H1 (cell line): Measurements from ENCODE around the gene NRXN2. TPM values are rescaled to one million over a fixed set of nuclear protein-coding genes. Genes with fewer than 3 reads are reported as not detected.

ENCODE experiments used
- RXRA ChIP-seq: IDR thresholded peaks from 2 replicates; pipeline ENCODE4 v1.6.1; 2011; ENCODE audit warnings: low read depth, mild to moderate bottlenecking, low read length, moderate library complexity; ENCODE audit not compliant: insufficient read depth
- TAF1 ChIP-seq: IDR thresholded peaks from 2 replicates; pipeline ENCODE4 v1.6.1; 2011; ENCODE audit warnings: mild to moderate bottlenecking, low read depth, low read length
- polyA plus RNA-seq, 7 experiments: library from polyadenylated mRNA; depleted of rRNA in 3 of 7; stranded (reverse) in 5 of 7; unstranded in 2 of 7; fragments of >200 nt in 5 of 7; fragments of 200-250 nt in 2 of 7; gene quantifications; 1 replicate in 5 of 7; 2 replicates in 1 of 7; 4 replicates in 1 of 7; pipeline versions ENCODE4 v1.2.1 to v1.2.3, GENCODE V29; 2011 to 2013; ENCODE audit warnings: missing spikeins in 2 of 7, mixed read lengths in 2 of 7
- total RNA-seq: library from RNA; stranded (reverse); fragmentation: NEBNext Ultra II Directional; extraction: Animal tissue kit (Norgen Biotek cat#: 25700); gene quantifications from 2 replicates; pipeline ENCODE4 v1.2.1, GENCODE V29; 2021
- TF ChIP-seq, protein P1 (sequence below), 3 experiments: IDR thresholded peaks; 1 replicate in 2 of 3; 2 replicates in 1 of 3; pipeline versions ENCODE4 v1.5.1 to v1.6.1; 2011; ENCODE audit warnings: low read length in 3 of 3, mild to moderate bottlenecking in 3 of 3, inconsistent platforms in 2 of 3, low read depth in 1 of 3, moderate library complexity in 1 of 3; ENCODE audit not compliant: insufficient read depth in 1 of 3; ENCODE audit errors: control extremely low read depth in 1 of 3

NRXN2 gene
- total and polyA plus RNA-seq, 2 of the 8 experiments (the other 6 are each of a cell fraction or from before 2014, with no cell fraction given), result 1.3 to 11.5 TPM

DNA sequence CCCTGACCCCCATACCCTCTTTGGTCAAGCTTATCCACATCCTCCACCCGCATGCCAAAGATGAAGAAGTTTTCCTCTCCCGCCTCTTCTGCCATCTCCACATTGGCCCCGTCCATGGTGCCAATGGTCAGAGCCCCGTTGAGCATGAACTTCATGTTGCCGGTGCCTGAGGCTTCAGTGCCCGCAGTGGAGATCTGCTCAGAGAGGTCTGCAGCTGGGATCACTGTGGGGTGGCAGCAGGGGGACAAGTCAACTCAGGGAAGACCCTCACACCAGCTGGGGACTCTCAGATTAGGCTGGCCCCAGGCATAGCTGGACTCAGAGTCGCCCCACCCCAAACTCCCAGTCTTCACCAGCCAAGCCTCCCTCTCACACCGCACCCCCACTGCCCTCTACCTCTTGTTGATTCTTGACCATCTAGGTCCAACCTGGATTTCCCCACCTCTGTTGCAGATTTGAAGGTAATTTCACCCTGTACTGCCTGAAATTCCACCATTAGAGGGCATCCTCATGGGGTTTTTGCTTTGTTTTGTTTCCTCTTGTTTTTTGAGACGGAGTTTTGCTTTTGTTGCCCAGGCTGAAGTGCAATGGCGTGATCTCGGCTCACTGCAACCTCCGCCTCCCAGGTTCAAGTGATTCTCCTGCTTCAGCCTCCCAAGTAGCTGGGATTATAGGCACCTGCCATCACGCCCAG is 27.5 kb upstream of the NRXN2 start (continued):
- TF ChIP-seq, protein P1, sequence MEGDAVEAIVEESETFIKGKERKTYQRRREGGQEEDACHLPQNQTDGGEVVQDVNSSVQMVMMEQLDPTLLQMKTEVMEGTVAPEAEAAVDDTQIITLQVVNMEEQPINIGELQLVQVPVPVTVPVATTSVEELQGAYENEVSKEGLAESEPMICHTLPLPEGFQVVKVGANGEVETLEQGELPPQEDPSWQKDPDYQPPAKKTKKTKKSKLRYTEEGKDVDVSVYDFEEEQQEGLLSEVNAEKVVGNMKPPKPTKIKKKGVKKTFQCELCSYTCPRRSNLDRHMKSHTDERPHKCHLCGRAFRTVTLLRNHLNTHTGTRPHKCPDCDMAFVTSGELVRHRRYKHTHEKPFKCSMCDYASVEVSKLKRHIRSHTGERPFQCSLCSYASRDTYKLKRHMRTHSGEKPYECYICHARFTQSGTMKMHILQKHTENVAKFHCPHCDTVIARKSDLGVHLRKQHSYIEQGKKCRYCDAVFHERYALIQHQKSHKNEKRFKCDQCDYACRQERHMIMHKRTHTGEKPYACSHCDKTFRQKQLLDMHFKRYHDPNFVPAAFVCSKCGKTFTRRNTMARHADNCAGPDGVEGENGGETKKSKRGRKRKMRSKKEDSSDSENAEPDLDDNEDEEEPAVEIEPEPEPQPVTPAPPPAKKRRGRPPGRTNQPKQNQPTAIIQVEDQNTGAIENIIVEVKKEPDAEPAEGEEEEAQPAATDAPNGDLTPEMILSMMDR (IDR thresholded peaks at IDR 0.05; ENCODE audit: control extremely low read depth in 1 of 3, insufficient read depth in 1 of 3, low read depth in 1 of 3, low read length in 3 of 3), result peak in 1 of 3 experiments; percentile 17; a peak in 1 of 4 replicates
- TF ChIP-seq RXRA (no peak), TAF1 (no peak)
